GM23248 (cell line): ENCODE data around the gene NRCAM.

Source experiments
- EZH2 ChIP-seq: fragments of 200-600 bp; sonication (generic); IDR thresholded peaks from 2 replicates; pipeline ENCODE4 v1.6.1; 2018; ENCODE audit warnings: antibody characterized with exemption, mild to moderate bottlenecking; ENCODE audit not compliant: insufficient read depth, poor library complexity, severe bottlenecking
- EZH2phosphoT487 ChIP-seq: fragments of 200-600 bp; sonication (generic); IDR thresholded peaks from 2 replicates; pipeline ENCODE4 v1.6.1; 2018; ENCODE audit warnings: antibody characterized with exemption, moderate library complexity, mild to moderate bottlenecking, low read depth; ENCODE audit not compliant: insufficient read depth

DNA sequence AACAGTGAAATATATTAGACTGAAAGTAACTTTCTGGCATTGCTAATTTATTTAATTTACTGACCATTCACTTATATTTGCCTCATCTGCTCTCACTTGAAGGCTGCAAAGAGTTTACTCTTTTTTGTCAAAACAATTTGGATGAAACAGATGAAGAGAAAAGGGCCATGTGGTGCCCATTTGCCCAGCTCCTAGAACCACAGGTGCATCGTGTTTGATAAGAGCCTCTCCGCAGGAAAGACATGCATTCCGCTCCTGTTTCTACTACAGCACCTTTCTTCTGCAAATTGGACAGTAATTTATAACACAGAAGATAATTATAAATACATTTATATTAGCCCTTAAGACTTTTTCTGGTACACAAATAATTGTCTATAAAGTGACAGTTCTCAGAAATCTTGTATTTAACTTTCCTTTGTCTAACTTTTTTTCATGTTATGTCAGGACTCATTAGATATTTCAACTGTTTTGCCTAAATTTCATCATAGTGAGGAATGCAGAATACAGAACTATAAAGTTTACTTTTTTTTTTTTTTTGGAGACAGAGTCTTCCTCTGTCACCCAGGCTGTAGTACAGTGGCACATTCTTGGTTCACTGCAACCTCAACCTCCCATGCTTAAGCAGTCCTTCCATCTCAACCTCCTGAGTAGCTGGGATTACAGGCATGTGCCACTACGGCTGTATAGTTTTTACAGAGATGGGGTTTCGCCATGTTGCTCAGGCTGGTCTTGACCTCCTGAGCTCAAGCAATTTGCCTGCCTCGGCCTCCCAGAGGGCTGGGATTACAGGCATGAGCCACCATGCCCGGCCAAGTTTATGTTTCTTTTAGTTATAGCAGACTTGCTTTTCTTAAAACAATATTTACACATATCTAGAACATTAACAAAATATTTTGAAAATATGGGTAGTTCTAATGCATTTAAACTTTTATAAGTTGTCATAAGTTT is 326.9 kb downstream of the NRCAM start:
- TF ChIP-seq EZH2 (no peak), EZH2phosphoT487 (no peak)
